Naive B cell (primary cell): ENCODE measurements around the gene PRSS33. TPM values are rescaled to one million over a fixed set of nuclear protein-coding genes. Genes with fewer than 3 reads are reported as not detected.

Source experiments
- ATAC-seq, 2 donors: fragments of 150-1000 bp; cut with Tn5 transposase; 2 replicates each; pipeline ENCODE4 v1.10.0; 2021; ENCODE audit warnings: low read depth in 2 of 2, mild to moderate bottlenecking in 2 of 2, moderate library complexity in 2 of 2
- DNase-seq: peaks from one replicate; pipeline ENCODE4 v3.0.0; 2022
- H3K27ac Mint-ChIP-seq, 6 donors: one replicate each; pipeline ENCODE4 v1.8.0; 2020 to 2022; ENCODE audit warnings: mild to moderate bottlenecking in 6 of 6, mixed read lengths in 6 of 6, moderate library complexity in 5 of 6, inconsistent platforms in 2 of 6
- H3K27me3 Mint-ChIP-seq, 3 donors: one replicate each; pipeline ENCODE4 v1.8.0; 2021 to 2022; ENCODE audit warnings: mixed read lengths in 3 of 3, mild to moderate bottlenecking in 1 of 3
- H3K36me3 Mint-ChIP-seq, 2 donors: one replicate each; pipeline ENCODE4 v1.8.0; 2020 to 2022; ENCODE audit warnings: mixed read lengths in 2 of 2, inconsistent platforms in 1 of 2, mild to moderate bottlenecking in 1 of 2
- H3K4me1 Mint-ChIP-seq, 3 donors: one replicate each; pipeline ENCODE4 v1.8.0; 2020 to 2022; ENCODE audit warnings: mixed read lengths in 3 of 3, inconsistent platforms in 1 of 3, mild to moderate bottlenecking in 1 of 3, moderate library complexity in 1 of 3
- H3K4me3 Mint-ChIP-seq, 8 donors: one replicate each; pipeline ENCODE4 v1.8.0; 2020 to 2022; ENCODE audit warnings: mild to moderate bottlenecking in 8 of 8, mixed read lengths in 8 of 8, moderate library complexity in 8 of 8, inconsistent platforms in 2 of 8
- H3K9me3 Mint-ChIP-seq, 7 donors: one replicate each; pipeline ENCODE4 v1.8.0; 2020 to 2022; ENCODE audit warnings: mixed read lengths in 7 of 7, mild to moderate bottlenecking in 5 of 7, inconsistent platforms in 2 of 7, moderate library complexity in 1 of 7
- polyA plus RNA-seq, 6 donors: library from polyadenylated mRNA; unstranded; fragments of 300-500 nt; fragmentation: Illumina TruSeq; gene quantifications; one replicate each; pipeline ENCODE4 v1.2.3, GENCODE V29; 2021; ENCODE audit warnings: low read depth in 6 of 6

Gene PRSS33
- polyA plus RNA-seq, 6 donors from 2014 or later = not detected

GRCh38 chr16:2803545-2804195 lies 16.3 kb upstream of the PRSS33 start:
- Mint-ChIP-seq H3K4me3 (no peak overlapping the region), H3K4me1 (no peaks in the 10 kb centered on the region), H3K27me3 (peaks cover 22 to 56% (median 32%) of the 10 kb centered on the region in 3 donors), H3K36me3 (peaks cover 0 to 14% of the 10 kb centered on the region in 2 donors), H3K9me3 (peaks cover 11 to 27% (median 15%) of the 10 kb centered on the region in 7 donors), H3K27ac (no peak overlapping the region)
- ATAC-seq (no peak), DNase-seq (no peak)

GRCh38 chr16:2799859-2800226 lies 12.5 kb upstream of the PRSS33 start:
- H3K36me3 Mint-ChIP-seq = peaks cover 0 to 11% of the 10 kb centered on the region in 2 donors
- peaks cover 7 to 17% (median 11%) of the 10 kb centered on the region in 7 donors for H3K9me3 Mint-ChIP-seq
- H3K27me3 Mint-ChIP-seq = peaks cover 9 to 27% (median 24%) of the 10 kb centered on the region in 3 donors
- no peaks in the 10 kb centered on the region for H3K4me1 Mint-ChIP-seq
- ATAC-seq = no peak
- H3K4me3 Mint-ChIP-seq = no peak overlapping the region
- H3K27ac Mint-ChIP-seq = no peak overlapping the region
- DNase-seq = no peak

DNA sequence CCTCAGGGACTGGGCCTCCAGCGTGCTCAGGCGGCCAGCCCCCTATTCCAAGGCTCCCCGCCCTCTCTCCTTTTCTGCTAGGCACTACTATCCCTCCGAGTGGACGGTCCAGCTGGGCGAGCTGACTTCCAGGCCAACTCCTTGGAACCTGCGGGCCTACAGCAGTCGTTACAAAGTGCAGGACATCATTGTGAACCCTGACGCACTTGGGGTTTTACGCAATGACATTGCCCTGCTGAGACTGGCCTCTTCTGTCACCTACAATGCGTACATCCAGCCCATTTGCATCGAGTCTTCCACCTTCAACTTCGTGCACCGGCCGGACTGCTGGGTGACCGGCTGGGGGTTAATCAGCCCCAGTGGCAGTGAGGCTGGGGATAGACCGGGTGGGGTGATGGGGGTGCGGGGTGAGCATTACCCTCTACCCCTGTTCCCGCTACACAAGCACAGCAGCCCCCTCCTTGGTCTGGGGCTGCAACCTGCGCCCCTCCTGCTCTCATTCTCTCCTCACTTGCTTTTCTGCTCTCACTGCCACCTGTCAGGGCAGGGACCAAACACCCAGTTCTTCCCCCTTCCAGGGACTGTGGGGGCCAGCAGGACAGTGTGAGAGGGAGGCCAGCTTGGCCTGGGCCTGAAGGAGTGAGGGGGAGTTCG lies 12.0 kb upstream of the PRSS33 start:
- ATAC-seq (no peak), DNase-seq (no peak)
- Mint-ChIP-seq H3K27me3 (peaks cover 14 to 26% (median 26%) of the 10 kb centered on the region in 3 donors), H3K4me3 (no peak overlapping the region), H3K36me3 (peaks cover 0 to 11% of the 10 kb centered on the region in 2 donors), H3K27ac (no peak overlapping the region), H3K4me1 (no peaks in the 10 kb centered on the region), H3K9me3 (peaks cover 6 to 15% (median 8%) of the 10 kb centered on the region in 7 donors)

GRCh38 chr16:2798723-2799204 lies 11.4 kb upstream of the PRSS33 start:
- ATAC-seq (no peak), DNase-seq (no peak)
- Mint-ChIP-seq H3K4me1 (no peaks in the 10 kb centered on the region), H3K27me3 (peaks cover 16 to 30% (median 25%) of the 10 kb centered on the region in 3 donors), H3K4me3 (no peak overlapping the region), H3K36me3 (peaks cover 0 to 7% of the 10 kb centered on the region in 2 donors), H3K9me3 (peaks cover 2 to 9% (median 4%) of the 10 kb centered on the region in 7 donors), H3K27ac (peak overlapping the region in 1 of 6 donors; percentile 54)

- H3K27ac Mint-ChIP-seq = no peak overlapping the region
- no peak for ATAC-seq
- peaks cover 0 to 3% (median 0%) of the 10 kb centered on the region in 7 donors for H3K9me3 Mint-ChIP-seq
These were observed 8.2 kb upstream of the PRSS33 start for GRCh38 chr16:2795395-2796143.

DNA sequence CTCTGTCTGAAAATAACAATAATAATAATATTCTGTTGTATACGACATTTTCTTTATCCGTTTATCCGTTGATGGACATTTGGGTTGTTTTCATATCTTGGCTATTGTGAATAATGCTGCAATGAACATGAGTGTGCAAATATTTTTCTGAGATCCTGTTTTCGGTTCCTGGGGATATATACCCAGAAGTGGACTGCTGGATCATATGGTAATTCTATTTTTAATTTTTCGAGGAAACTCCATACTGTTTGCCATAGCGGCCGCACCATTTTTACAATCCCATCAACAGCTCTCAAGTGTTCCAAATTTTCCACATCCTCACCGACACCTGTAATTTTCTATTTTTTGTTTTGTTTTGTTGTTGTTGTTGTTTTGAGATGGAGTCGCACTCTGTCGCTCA lies 5.6 kb upstream of the PRSS33 start:
- Mint-ChIP-seq H3K9me3 (peaks cover 0 to 3% (median 0%) of the 10 kb centered on the region in 7 donors), H3K27me3 (peaks cover 34 to 80% (median 56%) of the 10 kb centered on the region in 3 donors), H3K36me3 (no peaks in the 10 kb centered on the region), H3K4me1 (no peaks in the 10 kb centered on the region), H3K4me3 (no peak overlapping the region), H3K27ac (peak overlapping the region in 1 of 6 donors; percentile 3)
- ATAC-seq (no peak), DNase-seq (no peak)

More at GRCh38 chr16:2795395-2796143, 8.2 kb upstream of the PRSS33 start:
- DNase-seq = no peak
- Mint-ChIP-seq H3K36me3 (no peaks in the 10 kb centered on the region), H3K4me1 (no peaks in the 10 kb centered on the region), H3K4me3 (no peak overlapping the region), H3K27me3 (peaks cover 25 to 56% (median 46%) of the 10 kb centered on the region in 3 donors)

GRCh38 chr16:2791174-2791573 lies 3.8 kb upstream of the PRSS33 start:
- no peak overlapping the region for H3K4me3 Mint-ChIP-seq
- ATAC-seq (no peak), DNase-seq (no peak)
- H3K27ac Mint-ChIP-seq = no peak overlapping the region
- peaks cover 0 to 3% (median 0%) of the 10 kb centered on the region in 7 donors for H3K9me3 Mint-ChIP-seq
- H3K27me3 Mint-ChIP-seq = peaks cover 34 to 82% (median 63%) of the 10 kb centered on the region in 3 donors
- peaks cover 0 to 4% (median 4%) of the 10 kb centered on the region in 3 donors for H3K4me1 Mint-ChIP-seq
- H3K36me3 Mint-ChIP-seq = no peaks in the 10 kb centered on the region

GRCh38 chr16:2790631-2791030 lies 3.3 kb upstream of the PRSS33 start:
- Mint-ChIP-seq H3K9me3 (peaks cover 0 to 3% (median 0%) of the 10 kb centered on the region in 7 donors), H3K27ac (peak overlapping the region in 1 of 6 donors; percentile 58), H3K36me3 (no peaks in the 10 kb centered on the region), H3K4me1 (peaks cover 0 to 8% (median 6%) of the 10 kb centered on the region in 3 donors), H3K4me3 (no peak overlapping the region), H3K27me3 (peaks cover 30 to 81% (median 65%) of the 10 kb centered on the region in 3 donors)
- ATAC-seq (no peak), DNase-seq (no peak)

DNA sequence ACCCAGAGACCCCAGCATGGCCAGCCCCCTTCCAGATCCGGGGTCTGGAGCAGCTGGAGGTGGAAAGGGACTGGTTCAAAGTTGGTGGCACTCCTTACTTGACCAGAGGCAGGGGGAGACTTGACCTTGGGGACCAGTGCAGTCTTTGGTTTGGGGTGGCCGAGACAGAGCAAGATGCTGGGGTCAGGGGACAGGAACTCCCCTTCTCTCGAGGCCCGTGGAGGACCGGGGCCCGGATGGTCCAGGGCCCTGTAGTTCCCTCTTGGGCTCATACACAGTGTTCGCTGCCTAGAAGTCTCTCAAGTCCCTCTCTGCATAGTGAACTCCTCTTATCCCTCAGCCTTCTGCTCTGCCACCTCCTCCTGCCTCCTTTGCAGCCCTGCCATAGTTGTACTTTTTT lies 601 bp upstream of the PRSS33 start:
- Mint-ChIP-seq H3K27me3 (peaks cover 17 to 65% (median 57%) of the 10 kb centered on the region in 3 donors), H3K4me1 (peaks cover 3 to 11% (median 8%) of the 10 kb centered on the region in 3 donors), H3K27ac (no peak overlapping the region), H3K9me3 (peaks cover 0 to 3% (median 0%) of the 10 kb centered on the region in 7 donors), H3K36me3 (no peaks in the 10 kb centered on the region), H3K4me3 (peak overlapping the region in 1 of 8 donors; percentile 20)
- ATAC-seq (no peak), DNase-seq (no peak)

DNA sequence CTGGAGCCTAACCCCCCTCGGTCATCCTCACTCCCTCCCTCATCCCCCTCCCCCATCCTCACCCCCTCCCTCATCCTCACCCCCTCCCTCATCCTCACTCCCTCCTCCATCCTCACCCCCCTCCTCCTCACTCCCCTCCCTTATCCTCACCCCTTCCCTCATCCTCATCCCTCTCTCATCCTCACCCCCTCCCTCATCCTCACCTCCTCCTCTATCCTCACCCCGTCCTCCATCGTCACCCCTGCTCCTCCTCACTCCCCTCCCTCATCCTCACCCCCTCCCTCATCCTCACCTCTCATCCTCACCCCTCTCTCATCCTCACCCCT lies 571 bp downstream of the PRSS33 start:
- H3K27me3 Mint-ChIP-seq = peaks cover 10 to 57% (median 48%) of the 10 kb centered on the region in 3 donors
- H3K9me3 Mint-ChIP-seq = peaks cover 0 to 3% (median 0%) of the 10 kb centered on the region in 7 donors
- DNase-seq (no peak), ATAC-seq (no peak)
- no peaks in the 10 kb centered on the region for H3K36me3 Mint-ChIP-seq
- no peak overlapping the region for H3K27ac Mint-ChIP-seq
- peaks cover 3 to 11% (median 8%) of the 10 kb centered on the region in 3 donors for H3K4me1 Mint-ChIP-seq
- H3K4me3 Mint-ChIP-seq = peak overlapping the region in 1 of 8 donors; percentile 31

DNA sequence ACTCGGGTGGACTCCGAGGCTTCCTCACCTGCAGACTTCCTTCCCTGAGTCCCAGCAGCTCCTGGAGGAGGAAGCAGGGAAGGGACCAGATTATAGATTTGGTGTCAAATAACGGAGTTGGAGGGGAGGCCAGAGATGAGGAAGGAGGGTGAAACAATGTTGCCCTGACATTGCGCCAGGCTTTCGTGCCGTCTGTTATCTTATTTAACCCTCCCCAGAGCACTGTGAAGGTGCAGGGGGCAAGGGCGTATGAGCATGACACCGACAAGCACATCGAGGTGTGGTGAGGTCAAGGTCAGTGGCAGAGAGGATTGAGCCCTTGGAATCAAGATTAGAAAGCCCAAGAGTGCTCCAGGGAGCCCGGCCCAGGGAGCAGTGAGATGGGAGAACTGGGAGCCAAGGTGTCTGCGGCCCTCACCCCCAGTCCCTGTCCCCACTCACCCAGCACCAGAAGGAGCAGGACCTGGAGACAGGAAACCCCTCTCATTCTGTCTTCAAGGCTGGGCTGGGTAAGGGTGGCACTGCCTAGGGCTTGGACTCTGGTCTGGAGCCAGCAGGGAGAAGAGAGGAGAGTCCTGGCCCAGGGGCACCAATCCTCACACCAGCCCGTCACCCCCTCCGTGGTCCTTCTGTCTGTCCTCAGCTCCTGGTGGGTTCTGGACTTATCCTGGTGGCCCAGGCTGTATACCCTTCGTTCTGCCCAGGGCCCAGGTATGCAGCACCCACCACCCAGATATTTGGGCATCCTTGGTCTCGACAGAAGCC lies 1.1 kb downstream of the PRSS33 start:
- ATAC-seq (no peak), DNase-seq (no peak)
- H3K4me3 Mint-ChIP-seq = peak overlapping the region in 5 of 8 donors; percentile 6 to 89 (median 48)
- H3K36me3 Mint-ChIP-seq = no peaks in the 10 kb centered on the region
- H3K27ac Mint-ChIP-seq = peak overlapping the region in 2 of 6 donors; percentile 26 to 85
- peaks cover 0 to 1% (median 0%) of the 10 kb centered on the region in 7 donors for H3K9me3 Mint-ChIP-seq
- H3K4me1 Mint-ChIP-seq = peaks cover 3 to 11% (median 8%) of the 10 kb centered on the region in 3 donors
- H3K27me3 Mint-ChIP-seq = peaks cover 10 to 53% (median 43%) of the 10 kb centered on the region in 3 donors

DNA sequence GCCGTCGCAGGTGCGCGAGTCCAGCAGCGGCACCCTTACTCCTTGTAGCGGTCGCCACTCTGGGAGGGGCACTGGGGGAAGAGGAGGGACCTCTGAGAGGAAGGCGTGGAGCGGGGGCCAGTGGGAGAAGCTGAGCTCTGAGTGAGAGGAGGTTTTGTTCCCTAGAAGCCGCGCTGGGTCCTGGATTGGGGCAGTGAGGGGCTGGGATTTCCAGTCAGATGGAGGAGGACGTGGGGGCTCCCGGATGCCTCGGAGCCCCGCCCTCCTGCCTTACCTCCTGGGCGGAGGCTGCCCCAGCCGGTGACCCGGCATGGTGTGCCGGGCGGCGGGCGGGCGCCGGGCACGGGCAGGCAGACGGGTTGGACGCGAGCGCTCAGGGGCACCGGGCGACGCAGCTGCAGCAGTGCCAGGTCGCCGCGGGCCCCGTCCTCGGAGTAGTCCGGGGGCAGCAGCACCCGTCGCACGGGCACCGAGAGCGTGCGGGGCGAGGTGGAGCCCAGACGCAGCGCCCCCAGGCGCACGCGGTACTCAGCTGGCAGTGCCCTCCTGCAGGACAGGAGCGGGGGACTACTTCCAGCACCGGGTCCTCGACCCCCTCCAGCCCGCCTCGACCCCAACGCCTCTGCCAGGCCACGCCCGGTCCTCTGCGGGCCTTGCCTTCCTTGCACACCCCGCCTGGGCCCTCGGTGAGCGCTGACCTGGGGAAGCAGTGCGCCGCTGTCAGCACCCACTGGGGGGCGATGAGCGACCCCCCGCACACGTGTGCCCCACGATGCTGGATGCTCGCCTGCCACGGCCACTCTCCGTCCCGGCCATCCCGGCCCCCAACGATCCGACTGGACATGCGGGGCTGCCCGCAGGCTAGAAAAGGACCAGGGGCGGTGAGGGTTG lies 2.0 kb downstream of the PRSS33 start:
- no peaks in the 10 kb centered on the region for H3K36me3 Mint-ChIP-seq
- DNase-seq (no peak), ATAC-seq (peak; percentile 64 to 67)
- peak overlapping the region in 1 of 6 donors; percentile 76 for H3K27ac Mint-ChIP-seq
- H3K27me3 Mint-ChIP-seq = peaks cover 7 to 44% (median 34%) of the 10 kb centered on the region in 3 donors
- H3K9me3 Mint-ChIP-seq = peaks cover 0 to 1% (median 0%) of the 10 kb centered on the region in 7 donors
- peaks cover 3 to 11% (median 8%) of the 10 kb centered on the region in 3 donors for H3K4me1 Mint-ChIP-seq
- H3K4me3 Mint-ChIP-seq = peak overlapping the region; percentile 74 to 89 (median 84)
